ENCODE results near the gene ARHGEF40. TPM values are rescaled to one million over a fixed set of nuclear protein-coding genes. Genes with fewer than 3 reads are reported as not detected.

Gene ARHGEF40
- total RNA-seq, 1 donor from 2014 or later = 39.2 TPM

DNA sequence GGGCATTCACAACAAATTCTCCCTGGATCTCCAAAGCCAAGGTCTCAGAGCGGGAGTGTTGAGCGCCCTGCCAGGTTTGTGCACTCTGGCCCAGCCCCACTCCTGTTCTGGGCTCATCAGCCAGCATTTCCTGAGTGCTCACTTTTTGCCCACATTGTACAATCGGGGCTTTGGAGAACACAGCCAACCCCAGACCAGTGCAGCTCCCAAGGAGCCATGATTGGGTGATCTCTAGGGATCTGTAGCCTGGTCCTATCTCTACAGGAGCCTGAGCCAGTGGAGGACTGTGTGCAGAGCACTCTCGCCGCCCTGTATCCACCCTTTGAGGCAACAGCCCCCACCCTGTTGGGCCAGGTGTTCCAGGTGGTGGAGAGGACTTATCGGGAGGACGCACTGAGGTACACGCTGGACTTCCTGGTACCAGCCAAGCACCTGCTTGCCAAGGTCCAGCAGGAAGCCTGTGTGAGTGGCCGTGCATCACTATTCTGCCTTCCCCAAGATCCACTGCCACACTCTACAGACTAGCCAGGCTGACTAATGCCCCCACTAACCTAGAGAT is 2.8 kb downstream of the ARHGEF40 start:
- H3K27me3 ChIP-seq = no peaks in the 10 kb centered on the region
- no peak for DNase-seq
- H3K4me1 ChIP-seq = peaks cover 26% of the 10 kb centered on the region
- TF ChIP-seq, protein P1, sequence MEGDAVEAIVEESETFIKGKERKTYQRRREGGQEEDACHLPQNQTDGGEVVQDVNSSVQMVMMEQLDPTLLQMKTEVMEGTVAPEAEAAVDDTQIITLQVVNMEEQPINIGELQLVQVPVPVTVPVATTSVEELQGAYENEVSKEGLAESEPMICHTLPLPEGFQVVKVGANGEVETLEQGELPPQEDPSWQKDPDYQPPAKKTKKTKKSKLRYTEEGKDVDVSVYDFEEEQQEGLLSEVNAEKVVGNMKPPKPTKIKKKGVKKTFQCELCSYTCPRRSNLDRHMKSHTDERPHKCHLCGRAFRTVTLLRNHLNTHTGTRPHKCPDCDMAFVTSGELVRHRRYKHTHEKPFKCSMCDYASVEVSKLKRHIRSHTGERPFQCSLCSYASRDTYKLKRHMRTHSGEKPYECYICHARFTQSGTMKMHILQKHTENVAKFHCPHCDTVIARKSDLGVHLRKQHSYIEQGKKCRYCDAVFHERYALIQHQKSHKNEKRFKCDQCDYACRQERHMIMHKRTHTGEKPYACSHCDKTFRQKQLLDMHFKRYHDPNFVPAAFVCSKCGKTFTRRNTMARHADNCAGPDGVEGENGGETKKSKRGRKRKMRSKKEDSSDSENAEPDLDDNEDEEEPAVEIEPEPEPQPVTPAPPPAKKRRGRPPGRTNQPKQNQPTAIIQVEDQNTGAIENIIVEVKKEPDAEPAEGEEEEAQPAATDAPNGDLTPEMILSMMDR (IDR thresholded peaks at IDR 0.05) = no peak
- no peak overlapping the region for H3K27ac ChIP-seq
- peaks cover 18% of the 10 kb centered on the region for H3K36me3 ChIP-seq
- no peak overlapping the region for H3K4me3 ChIP-seq
- intact Hi-C loops (cut with DNase I) = no loop called here
- no peak for ATAC-seq
- H3K9me3 ChIP-seq = no peaks in the 10 kb centered on the region

DNA sequence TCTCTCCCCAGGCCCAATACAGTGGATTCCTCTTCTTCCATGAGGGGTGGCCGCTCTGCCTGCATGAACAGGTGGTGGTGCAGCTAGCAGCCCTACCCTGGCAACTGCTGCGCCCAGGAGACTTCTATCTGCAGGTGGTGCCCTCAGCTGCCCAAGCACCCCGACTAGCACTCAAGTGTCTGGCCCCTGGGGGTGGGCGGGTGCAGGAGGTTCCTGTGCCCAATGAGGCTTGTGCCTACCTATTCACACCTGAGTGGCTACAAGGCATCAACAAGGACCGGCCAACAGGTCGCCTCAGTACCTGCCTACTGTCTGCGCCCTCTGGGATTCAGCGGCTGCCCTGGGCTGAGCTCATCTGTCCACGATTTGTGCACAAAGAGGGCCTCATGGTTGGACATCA is 3.8 kb downstream of the ARHGEF40 start:
- TF ChIP-seq, protein P1 (IDR thresholded peaks at IDR 0.05) = no peak
- Histone ChIP-seq H3K4me1 (peaks cover 21% of the 10 kb centered on the region), H3K9me3 (no peaks in the 10 kb centered on the region), H3K27me3 (no peaks in the 10 kb centered on the region), H3K4me3 (no peak overlapping the region), H3K36me3 (peaks cover 27% of the 10 kb centered on the region), H3K27ac (no peak overlapping the region)
- ATAC-seq (no peak), DNase-seq (no peak)
- intact Hi-C loops (cut with DNase I) = no loop called here

DNA sequence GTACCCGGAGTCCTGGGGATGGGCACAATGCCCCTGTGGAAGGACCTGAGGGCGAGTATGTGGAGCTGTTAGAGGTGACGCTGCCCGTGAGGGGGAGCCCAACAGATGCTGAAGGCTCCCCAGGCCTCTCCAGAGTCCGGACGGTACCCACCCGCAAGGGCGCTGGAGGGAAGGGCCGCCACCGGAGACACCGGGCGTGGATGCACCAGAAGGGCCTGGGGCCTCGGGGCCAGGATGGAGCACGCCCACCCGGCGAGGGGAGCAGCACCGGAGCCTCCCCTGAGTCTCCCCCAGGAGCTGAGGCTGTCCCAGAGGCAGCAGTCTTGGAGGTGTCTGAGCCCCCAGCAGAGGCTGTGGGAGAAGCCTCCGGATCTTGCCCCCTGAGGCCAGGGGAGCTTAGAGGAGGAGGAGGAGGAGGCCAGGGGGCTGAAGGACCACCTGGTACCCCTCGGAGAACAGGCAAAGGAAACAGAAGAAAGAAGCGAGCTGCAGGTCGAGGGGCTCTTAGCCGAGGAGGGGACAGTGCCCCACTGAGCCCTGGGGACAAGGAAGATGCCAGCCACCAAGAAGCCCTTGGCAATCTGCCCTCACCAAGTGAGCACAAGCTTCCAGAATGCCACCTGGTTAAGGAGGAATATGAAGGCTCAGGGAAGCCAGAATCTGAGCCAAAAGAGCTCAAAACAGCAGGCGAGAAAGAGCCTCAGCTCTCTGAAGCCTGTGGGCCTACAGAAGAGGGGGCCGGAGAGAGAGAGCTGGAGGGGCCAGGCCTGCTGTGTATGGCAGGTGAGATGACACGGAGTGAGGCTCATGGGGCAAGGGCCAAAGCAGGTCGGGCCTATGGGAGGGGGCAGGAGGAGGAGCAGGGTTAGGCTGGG is 4.5 kb downstream of the ARHGEF40 start:
- intact Hi-C loops (cut with DNase I) = no loop called here
- DNase-seq (no peak), ATAC-seq (no peak)
- no peak overlapping the region for H3K4me3 ChIP-seq
- H3K4me1 ChIP-seq = peaks cover 14% of the 10 kb centered on the region
- TF ChIP-seq, protein P1 (IDR thresholded peaks at IDR 0.05) = no peak
- no peak overlapping the region for H3K27ac ChIP-seq
- H3K27me3 ChIP-seq = no peaks in the 10 kb centered on the region
- no peaks in the 10 kb centered on the region for H3K9me3 ChIP-seq
- H3K36me3 ChIP-seq = peaks cover 34% of the 10 kb centered on the region

DNA sequence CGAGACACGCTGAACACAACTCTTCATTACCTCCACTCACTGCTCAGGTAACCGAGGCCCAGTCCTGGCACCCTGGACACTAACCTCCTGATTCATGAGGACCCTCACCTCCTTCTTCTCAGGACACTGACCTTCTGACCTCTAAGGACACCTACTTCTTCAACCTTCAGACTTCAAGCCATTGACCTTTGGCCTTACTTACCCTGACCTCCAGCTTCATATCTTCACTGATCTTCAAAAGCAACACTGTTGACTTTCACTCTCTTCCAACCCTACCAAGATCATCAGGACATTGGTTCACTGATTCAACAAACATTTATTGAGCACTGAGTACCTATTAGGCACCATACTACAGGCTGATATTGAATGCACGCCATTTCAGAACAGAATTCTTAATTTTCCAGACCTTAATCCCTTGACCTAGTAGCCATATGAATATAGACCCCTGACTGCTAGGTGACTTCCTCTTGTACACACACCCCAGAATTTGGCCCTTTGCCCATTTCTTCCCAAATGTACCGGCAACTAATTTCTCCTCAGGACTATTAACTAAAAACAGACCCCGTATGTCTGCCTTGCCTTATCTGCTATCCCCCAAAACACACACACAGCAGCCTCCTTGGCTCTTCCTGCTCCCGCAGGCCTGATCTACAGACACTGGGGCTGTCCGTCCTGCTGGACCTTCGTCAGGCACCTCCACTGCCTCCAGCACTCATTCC is 5.8 kb downstream of the ARHGEF40 start:
- Histone ChIP-seq H3K36me3 (peaks cover 45% of the 10 kb centered on the region), H3K9me3 (no peaks in the 10 kb centered on the region), H3K27me3 (no peaks in the 10 kb centered on the region), H3K27ac (no peak overlapping the region), H3K4me3 (no peak overlapping the region), H3K4me1 (peaks cover 12% of the 10 kb centered on the region)
- ATAC-seq (no peak), DNase-seq (no peak)
- TF ChIP-seq, protein P1 (IDR thresholded peaks at IDR 0.05) = no peak
- intact Hi-C loops (cut with DNase I) = no loop called here

DNA sequence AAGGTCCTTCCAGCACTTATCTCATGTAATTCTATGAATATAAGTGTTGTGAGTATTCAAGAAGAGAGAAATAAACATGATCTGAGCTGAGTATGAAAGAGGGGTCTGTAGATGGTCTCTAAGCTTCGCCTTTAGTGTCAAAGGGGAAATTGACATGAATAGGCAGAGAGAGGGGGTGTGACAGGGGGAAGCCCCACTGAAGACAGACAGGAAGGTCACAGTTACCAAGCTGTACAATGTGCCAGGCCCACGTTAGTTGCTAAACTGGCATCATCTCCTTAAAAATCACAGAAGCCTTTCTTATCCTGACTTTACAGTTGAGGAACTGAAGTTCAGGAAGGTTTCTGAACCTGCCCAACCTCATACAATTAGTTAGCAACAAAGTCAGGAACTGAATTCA is 7.6 kb downstream of the ARHGEF40 start:
- Histone ChIP-seq H3K4me1 (no peaks in the 10 kb centered on the region), H3K9me3 (no peaks in the 10 kb centered on the region), H3K27ac (no peak overlapping the region), H3K27me3 (no peaks in the 10 kb centered on the region), H3K4me3 (no peak overlapping the region), H3K36me3 (peaks cover 61% of the 10 kb centered on the region)
- TF ChIP-seq, protein P1 (IDR thresholded peaks at IDR 0.05) = no peak
- ATAC-seq = no peak
- intact Hi-C loops (cut with DNase I) = no loop called here
- no peak for DNase-seq

Measured in upper lobe of right lung (tissue), 1 donor.